Lower lobe of right lung (tissue), 2 donors: Measurements from ENCODE around the gene CYP4F8. TPM values are rescaled to one million over a fixed set of nuclear protein-coding genes. Genes with fewer than 3 reads are reported as not detected.
"Not testable (repeated sequence)": the region's sequence is repeated elsewhere in the genome, so short reads cannot be mapped to it uniquely, and the experiment has no call there.

Experiments used
- ATAC-seq, 2 donors: fragments of 200-7000 bp; cut with Tn5 transposase; one replicate each; pipeline ENCODE4 v1.9.1; 2020 to 2022; ENCODE audit warnings: mild to moderate bottlenecking in 2 of 2, moderate library complexity in 2 of 2
- DNase-seq: peaks from one replicate; pipeline ENCODE4 v3.0.0-alpha.2; 2020
- H3K27ac ChIP-seq: fragments of 200-600 bp; one replicate; pipeline ENCODE4 v1.8.0; 2022
- H3K27me3 ChIP-seq: fragments of 200-600 bp; one replicate; pipeline ENCODE4 v1.8.0; 2022; ENCODE audit warnings: low read depth
- H3K36me3 ChIP-seq: fragments of 200-600 bp; one replicate; pipeline ENCODE4 v1.8.0; 2022; ENCODE audit warnings: mild to moderate bottlenecking
- H3K4me1 ChIP-seq: fragments of 200-600 bp; one replicate; pipeline ENCODE4 v1.8.0; 2022
- H3K4me3 ChIP-seq: fragments of 200-600 bp; one replicate; pipeline ENCODE4 v1.8.0; 2022; ENCODE audit warnings: mild to moderate bottlenecking
- H3K9me3 ChIP-seq: fragments of 200-600 bp; one replicate; pipeline ENCODE4 v1.8.0; 2022
- intact Hi-C: fragments of 100-400 bp; cut with DNase I; formaldehyde crosslinking; loops from one replicate; pipeline ENCODE4 v1.11.0; 2022
- total RNA-seq: library from RNA; stranded (reverse); fragmentation: NEBNext Ultra II Directional; extraction: Animal tissue kit (Norgen Biotek cat#: 25700); gene quantifications from one replicate; pipeline ENCODE4 v1.2.1, GENCODE V29; 2021
- TF ChIP-seq, protein P1 (sequence below): fragments of 200-600 bp; IDR thresholded peaks from one replicate; pipeline ENCODE4 v1.8.0; 2022; ENCODE audit warnings: antibody characterized with exemption, mild to moderate bottlenecking
- donor health status: DM: no; HTN: yes; CAD: no; lungs with severe emphysema.

The CYP4F8 gene
- total RNA-seq, 1 donor from 2014 or later = not detected

- no peaks in the 10 kb centered on the region for H3K9me3 ChIP-seq
- TF ChIP-seq, protein P1, sequence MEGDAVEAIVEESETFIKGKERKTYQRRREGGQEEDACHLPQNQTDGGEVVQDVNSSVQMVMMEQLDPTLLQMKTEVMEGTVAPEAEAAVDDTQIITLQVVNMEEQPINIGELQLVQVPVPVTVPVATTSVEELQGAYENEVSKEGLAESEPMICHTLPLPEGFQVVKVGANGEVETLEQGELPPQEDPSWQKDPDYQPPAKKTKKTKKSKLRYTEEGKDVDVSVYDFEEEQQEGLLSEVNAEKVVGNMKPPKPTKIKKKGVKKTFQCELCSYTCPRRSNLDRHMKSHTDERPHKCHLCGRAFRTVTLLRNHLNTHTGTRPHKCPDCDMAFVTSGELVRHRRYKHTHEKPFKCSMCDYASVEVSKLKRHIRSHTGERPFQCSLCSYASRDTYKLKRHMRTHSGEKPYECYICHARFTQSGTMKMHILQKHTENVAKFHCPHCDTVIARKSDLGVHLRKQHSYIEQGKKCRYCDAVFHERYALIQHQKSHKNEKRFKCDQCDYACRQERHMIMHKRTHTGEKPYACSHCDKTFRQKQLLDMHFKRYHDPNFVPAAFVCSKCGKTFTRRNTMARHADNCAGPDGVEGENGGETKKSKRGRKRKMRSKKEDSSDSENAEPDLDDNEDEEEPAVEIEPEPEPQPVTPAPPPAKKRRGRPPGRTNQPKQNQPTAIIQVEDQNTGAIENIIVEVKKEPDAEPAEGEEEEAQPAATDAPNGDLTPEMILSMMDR = no peak
- no peak overlapping the region for H3K27ac ChIP-seq
- intact Hi-C loops = no loop called here
- H3K4me3 ChIP-seq = no peak overlapping the region
- no peak for DNase-seq
- H3K27me3 ChIP-seq = peaks cover 15% of the 10 kb centered on the region
- H3K36me3 ChIP-seq = no peaks in the 10 kb centered on the region
- H3K4me1 ChIP-seq = no peaks in the 10 kb centered on the region
- no peak for ATAC-seq
Observed at GRCh38 chr19:15589760-15590451, 25.1 kb upstream of the CYP4F8 start.

- intact Hi-C loops = no loop called here
- Histone ChIP-seq H3K4me1 (no peaks in the 10 kb centered on the region), H3K27me3 (peaks cover 19% of the 10 kb centered on the region), H3K4me3 (no peak overlapping the region), H3K36me3 (no peaks in the 10 kb centered on the region), H3K27ac (no peak overlapping the region), H3K9me3 (no peaks in the 10 kb centered on the region)
- TF ChIP-seq, protein P1 = no peak
- DNase-seq = no peak
- ATAC-seq = no peak
Observed at GRCh38 chr19:15591796-15592195, 23.2 kb upstream of the CYP4F8 start.

DNA sequence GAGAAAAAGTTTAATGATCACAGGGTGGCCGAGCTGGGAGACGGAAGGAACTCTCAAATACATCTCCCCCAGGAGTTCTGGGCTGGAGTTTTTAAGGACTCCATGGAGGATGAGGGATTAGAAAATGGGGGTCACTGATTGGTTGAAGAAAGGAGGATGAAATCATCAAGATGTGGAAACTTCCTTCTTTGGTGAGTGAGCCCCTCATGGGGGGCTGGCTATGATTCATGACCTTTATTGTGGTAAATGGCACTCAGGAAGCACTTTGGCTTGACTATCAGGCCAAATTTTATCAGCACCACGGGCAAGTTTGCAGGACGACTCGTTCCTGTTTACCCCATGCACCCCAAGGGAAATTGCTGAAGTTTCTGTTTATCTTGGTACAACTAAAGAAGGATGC, 22.5 kb upstream of the CYP4F8 start:
- DNase-seq, H3K27ac ChIP-seq, intact Hi-C loops, H3K4me1 ChIP-seq, ATAC-seq, H3K4me3 ChIP-seq, H3K9me3 ChIP-seq, H3K36me3 ChIP-seq: not testable (repeated sequence)
- H3K27me3 ChIP-seq = peaks cover 19% of the 10 kb centered on the region

DNA sequence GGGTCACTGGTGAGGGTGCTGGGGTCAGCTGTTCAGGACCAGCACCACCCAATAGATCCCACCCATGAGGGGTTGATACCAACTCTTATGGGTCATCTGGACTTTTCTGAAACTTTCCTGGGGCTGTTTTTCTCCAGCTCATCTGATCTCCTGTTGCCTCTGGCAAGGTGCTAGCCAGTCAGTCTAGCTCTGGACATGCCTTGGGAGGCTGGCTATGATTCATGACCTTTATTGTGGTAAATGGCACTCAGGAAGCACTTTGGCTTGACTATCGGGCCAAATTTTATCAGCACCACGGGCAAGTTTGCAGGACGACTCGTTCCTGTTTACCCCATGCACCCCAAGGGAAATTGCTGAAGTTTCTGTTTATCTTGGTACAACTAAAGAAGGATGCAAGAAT, 21.3 kb upstream of the CYP4F8 start:
- H3K27ac ChIP-seq, DNase-seq, H3K4me1 ChIP-seq, H3K36me3 ChIP-seq, H3K4me3 ChIP-seq, intact Hi-C loops, ATAC-seq, H3K9me3 ChIP-seq: not testable (repeated sequence)
- H3K27me3 ChIP-seq = peaks cover 19% of the 10 kb centered on the region

DNA sequence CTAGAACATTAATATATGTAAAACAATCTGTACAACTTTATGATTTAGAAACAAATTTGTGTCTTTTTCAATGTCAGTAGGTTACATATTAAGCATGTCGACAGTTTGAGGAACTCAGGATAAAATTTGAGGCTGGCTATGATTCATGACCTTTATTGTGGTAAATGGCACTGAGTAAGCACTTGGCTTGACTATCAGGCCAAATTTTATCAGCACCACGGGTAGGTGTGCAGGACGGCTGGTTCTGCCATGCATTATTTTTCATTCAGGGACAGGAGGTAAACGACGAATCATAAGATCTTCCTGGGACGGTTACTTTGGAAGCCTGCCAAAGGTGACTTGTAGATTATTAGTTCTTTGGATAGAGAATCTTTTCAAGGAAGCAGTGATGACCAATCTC, 19.9 kb upstream of the CYP4F8 start:
- Histone ChIP-seq H3K4me1 (no peaks in the 10 kb centered on the region), H3K27ac (no peak overlapping the region), H3K4me3 (no peak overlapping the region), H3K9me3 (no peaks in the 10 kb centered on the region), H3K36me3 (no peaks in the 10 kb centered on the region), H3K27me3 (peaks cover 19% of the 10 kb centered on the region)
- intact Hi-C loops = no loop called here
- ATAC-seq (no peak), DNase-seq (no peak)
- TF ChIP-seq, protein P1 = no peak

- H3K4me3 ChIP-seq, intact Hi-C loops, H3K27ac ChIP-seq, ATAC-seq, H3K27me3 ChIP-seq, H3K36me3 ChIP-seq, DNase-seq, H3K9me3 ChIP-seq, H3K4me1 ChIP-seq: not testable (repeated sequence)
Observed at GRCh38 chr19:15607978-15608925, 6.8 kb upstream of the CYP4F8 start.

- TF ChIP-seq, protein P1 = no peak
- H3K27me3 ChIP-seq = peaks cover 5% of the 10 kb centered on the region
- H3K4me3 ChIP-seq = no peak overlapping the region
- no peak for DNase-seq
- intact Hi-C loops = no loop called here
- ATAC-seq = no peak
- no peaks in the 10 kb centered on the region for H3K36me3 ChIP-seq
- no peaks in the 10 kb centered on the region for H3K9me3 ChIP-seq
- no peak overlapping the region for H3K27ac ChIP-seq
- no peaks in the 10 kb centered on the region for H3K4me1 ChIP-seq
Observed at GRCh38 chr19:15609261-15609660, 5.8 kb upstream of the CYP4F8 start.
